ENCODE measurements around the gene AIFM2.

DNA sequence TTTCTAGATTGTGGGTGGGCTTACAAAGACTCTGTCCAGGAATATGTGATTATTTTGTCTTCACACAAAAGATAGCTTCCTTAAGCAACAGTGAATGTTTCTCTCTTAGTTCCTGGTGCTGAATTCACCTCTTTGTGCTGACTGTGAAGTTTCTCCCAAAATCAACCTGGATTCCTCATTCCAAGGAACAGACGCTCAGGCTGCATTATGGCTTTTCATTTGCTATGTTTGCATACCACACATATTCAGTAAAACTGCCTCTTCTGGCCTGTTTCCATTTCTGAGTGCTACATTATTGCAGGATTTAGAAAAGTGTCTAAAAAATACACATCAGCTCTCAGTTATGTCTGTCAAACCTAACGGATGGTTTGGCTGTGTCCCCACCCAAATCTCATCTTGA is 58.5 kb downstream of the AIFM2 start:
- TF ChIP-seq EZH2 (IDR thresholded peaks at IDR 0.05; ENCODE audit: insufficient read depth, poor library complexity, severe bottlenecking) (no peak), EZH2phosphoT487 (IDR thresholded peaks at IDR 0.05; ENCODE audit: insufficient read depth, low read depth) (no peak)

Data from GM23248 (cell line).